Trophoblast cell (in vitro differentiated cells and primary cell): ENCODE results near the gene DLGAP4.

Experiments
- DNase-seq, 2 donors: peaks; one replicate each; pipeline ENCODE4 v3.0.0-alpha.2; 2016
- H2AFZ ChIP-seq: 2 replicates; pipeline ENCODE4 v1.6.1; 2013; ENCODE audit warnings: low read length, moderate library complexity, mild to moderate bottlenecking; ENCODE audit not compliant: insufficient read depth, poor library complexity
- H2AK5ac ChIP-seq: 2 replicates; pipeline ENCODE4 v1.6.1; 2013; ENCODE audit warnings: mild to moderate bottlenecking, low read length
- H2BK120ac ChIP-seq: 2 replicates; pipeline ENCODE4 v1.6.1; 2013; ENCODE audit warnings: low read length, mild to moderate bottlenecking, moderate library complexity; ENCODE audit not compliant: insufficient read depth, poor library complexity
- H2BK12ac ChIP-seq: 2 replicates; pipeline ENCODE4 v1.6.1; 2013; ENCODE audit warnings: mild to moderate bottlenecking, low read length, moderate library complexity
- H2BK5ac ChIP-seq: 2 replicates; pipeline ENCODE4 v1.6.1; 2013; ENCODE audit warnings: low read length, low read depth, moderate library complexity, mild to moderate bottlenecking; ENCODE audit not compliant: poor library complexity
- H3K14ac ChIP-seq: 2 replicates; pipeline ENCODE4 v1.6.1; 2013; ENCODE audit warnings: mild to moderate bottlenecking, low read length
- H3K18ac ChIP-seq: 2 replicates; pipeline ENCODE4 v1.6.1; 2013; ENCODE audit warnings: mild to moderate bottlenecking, low read length
- H3K23ac ChIP-seq: 2 replicates; pipeline ENCODE4 v1.6.1; 2013; ENCODE audit warnings: low read length
- H3K27ac ChIP-seq: 2 replicates; pipeline ENCODE4 v1.5.1; 2013; ENCODE audit warnings: low read depth, mild to moderate bottlenecking, inconsistent platforms, low read length, moderate library complexity
- H3K27me3 ChIP-seq: 2 replicates; pipeline ENCODE4 v1.6.1; 2013; ENCODE audit warnings: inconsistent platforms, mild to moderate bottlenecking, low read length, moderate library complexity; ENCODE audit not compliant: insufficient read depth
- H3K36me3 ChIP-seq, 2 experiments: 1 replicate in 1 of 2; 2 replicates in 1 of 2; pipeline ENCODE4 v1.6.1; 2013; ENCODE audit warnings: low read length in 2 of 2, mild to moderate bottlenecking in 2 of 2, moderate library complexity in 1 of 2; ENCODE audit not compliant: insufficient read depth in 2 of 2, control insufficient read depth in 1 of 2
- H3K4ac ChIP-seq: 2 replicates; pipeline ENCODE4 v1.6.1; 2013; ENCODE audit warnings: low read depth, mild to moderate bottlenecking, low read length, moderate library complexity
- H3K4me1 ChIP-seq, 2 experiments: 1 replicate in 1 of 2; 2 replicates in 1 of 2; pipeline ENCODE4 v1.6.1; 2013; ENCODE audit warnings: low read length in 2 of 2, mild to moderate bottlenecking in 2 of 2, moderate library complexity in 1 of 2; ENCODE audit not compliant: insufficient read depth in 2 of 2, control insufficient read depth in 1 of 2
- H3K4me2 ChIP-seq: 2 replicates; pipeline ENCODE4 v1.6.1; 2013; ENCODE audit warnings: inconsistent platforms, mild to moderate bottlenecking, low read length, moderate library complexity
- H3K4me3 ChIP-seq: 2 replicates; pipeline ENCODE4 v1.5.1; 2013; ENCODE audit warnings: mild to moderate bottlenecking, low read depth, low read length, inconsistent platforms
- H3K79me1 ChIP-seq: one replicate; pipeline ENCODE4 v1.6.1; 2013; ENCODE audit warnings: low read length
- H3K79me2 ChIP-seq: 2 replicates; pipeline ENCODE4 v1.6.1; 2013; ENCODE audit warnings: low read length, mild to moderate bottlenecking; ENCODE audit not compliant: control insufficient read depth, insufficient read depth, poor library complexity
- H3K9ac ChIP-seq: 2 replicates; pipeline ENCODE4 v1.6.1; 2013; ENCODE audit warnings: mild to moderate bottlenecking, low read length
- H3K9me3 ChIP-seq: 2 replicates; pipeline ENCODE4 v1.6.1; 2013; ENCODE audit warnings: low read depth, mild to moderate bottlenecking, control low read depth, inconsistent platforms, low read length; ENCODE audit not compliant: insufficient read depth
- H4K12ac ChIP-seq: 2 replicates; pipeline ENCODE4 v1.6.1; 2013; ENCODE audit warnings: low read depth, mild to moderate bottlenecking, low read length, moderate library complexity
- H4K8ac ChIP-seq: 2 replicates; pipeline ENCODE4 v1.6.1; 2013; ENCODE audit warnings: low read depth, mild to moderate bottlenecking, low read length, moderate library complexity
- H4K91ac ChIP-seq: one replicate; pipeline ENCODE4 v1.6.1; 2013; ENCODE audit warnings: low read depth, mild to moderate bottlenecking, low read length, moderate library complexity
- WGBS: extraction: QIAGEN DNeasy Blood & Tissue Kit; methylation state at CpG from one replicate; pipeline ENCODE4 v1.1.7; 2013; ENCODE audit warnings: missing lambda C conversion rate; ENCODE audit not compliant: insufficient read length, insufficient coverage; ENCODE audit errors: extremely low coverage; 5-methylcytosine and 5-hydroxymethylcytosine counted together

Gene DLGAP4

GRCh38 chr20:36392989-36393388 lies 86.8 kb downstream of the DLGAP4 start:
- H3K4me3 ChIP-seq: no peak overlapping the region
- no peak overlapping the region for H3K23ac ChIP-seq
- DNase-seq: no peak
- H2BK120ac ChIP-seq: no peak overlapping the region
- H3K36me3 ChIP-seq: no peaks in the 10 kb centered on the region
- H4K12ac ChIP-seq: no peak overlapping the region
- no peak overlapping the region for H2AFZ ChIP-seq
- no peak overlapping the region for H2BK12ac ChIP-seq
- no peaks in the 10 kb centered on the region for H3K79me1 ChIP-seq
- H3K9ac ChIP-seq: no peak overlapping the region
- no CpG with 5 or more reads among the region's 3 CpGs for WGBS
- H4K91ac ChIP-seq: no peak overlapping the region
- no peak overlapping the region for H3K27ac ChIP-seq
- H3K9me3 ChIP-seq: peaks cover 4% of the 10 kb centered on the region
- H4K8ac ChIP-seq: no peak overlapping the region
- H3K18ac ChIP-seq: no peak overlapping the region
- H2AK5ac ChIP-seq: no peak overlapping the region
- H3K79me2 ChIP-seq: no peaks in the 10 kb centered on the region
- peaks cover 0 to 4% of the 10 kb centered on the region in 2 experiments for H3K4me1 ChIP-seq
- H3K4ac ChIP-seq: no peak overlapping the region
- no peaks in the 10 kb centered on the region for H3K27me3 ChIP-seq
- no peak overlapping the region for H3K14ac ChIP-seq
- H2BK5ac ChIP-seq: no peak overlapping the region
- H3K4me2 ChIP-seq: no peak overlapping the region

- H2BK5ac ChIP-seq: no peak overlapping the region
- no peak overlapping the region for H2BK120ac ChIP-seq
- H2AK5ac ChIP-seq: no peak overlapping the region
- no peak overlapping the region for H4K8ac ChIP-seq
- H3K4me1 ChIP-seq: peaks cover 0 to 4% of the 10 kb centered on the region in 2 experiments
- no peak overlapping the region for H3K18ac ChIP-seq
- no peak overlapping the region for H2AFZ ChIP-seq
- no peak overlapping the region for H4K12ac ChIP-seq
- no peaks in the 10 kb centered on the region for H3K79me2 ChIP-seq
- H3K14ac ChIP-seq: no peak overlapping the region
- no peaks in the 10 kb centered on the region for H3K79me1 ChIP-seq
- no peak overlapping the region for H3K4me3 ChIP-seq
- H3K9me3 ChIP-seq: peaks cover 4% of the 10 kb centered on the region
- DNase-seq: no peak
- H3K23ac ChIP-seq: no peak overlapping the region
- no peak overlapping the region for H3K27ac ChIP-seq
- WGBS: no CpG with 5 or more reads among the region's 20 CpGs
- no peaks in the 10 kb centered on the region for H3K27me3 ChIP-seq
- H3K4ac ChIP-seq: no peak overlapping the region
- H3K9ac ChIP-seq: no peak overlapping the region
- H3K36me3 ChIP-seq: no peaks in the 10 kb centered on the region
- no peak overlapping the region for H2BK12ac ChIP-seq
- H4K91ac ChIP-seq: no peak overlapping the region
- H3K4me2 ChIP-seq: no peak overlapping the region
Measured at GRCh38 chr20:36394340-36394965, 88.3 kb downstream of the DLGAP4 start.

- Histone ChIP-seq H4K8ac (no peak overlapping the region), H3K14ac (no peak overlapping the region), H3K4ac (no peak overlapping the region), H3K27ac (no peak overlapping the region), H2AK5ac (no peak overlapping the region), H3K18ac (no peak overlapping the region), H3K4me1 (peaks cover 0 to 7% of the 10 kb centered on the region in 2 experiments), H2BK5ac (no peak overlapping the region), H3K79me1 (no peaks in the 10 kb centered on the region), H3K23ac (peak overlapping the region; percentile 10), H3K36me3 (no peaks in the 10 kb centered on the region), H4K12ac (no peak overlapping the region), H2AFZ (no peak overlapping the region), H3K4me2 (no peak overlapping the region), H3K79me2 (no peaks in the 10 kb centered on the region), H3K27me3 (no peaks in the 10 kb centered on the region), H2BK120ac (no peak overlapping the region), H3K9ac (no peak overlapping the region), H2BK12ac (no peak overlapping the region), H3K9me3 (peaks cover 4% of the 10 kb centered on the region), H4K91ac (no peak overlapping the region), H3K4me3 (peak overlapping the region; percentile 61)
- WGBS: 100% methylated on average over 1 of the region's 6 CpGs
- DNase-seq: no peak
Measured at GRCh38 chr20:36396340-36396739, 90.2 kb downstream of the DLGAP4 start.

GRCh38 chr20:36396847-36397630 lies 90.9 kb downstream of the DLGAP4 start:
- Histone ChIP-seq H3K36me3 (no peaks in the 10 kb centered on the region), H2BK12ac (no peak overlapping the region), H3K79me2 (no peaks in the 10 kb centered on the region), H4K8ac (no peak overlapping the region), H3K27me3 (no peaks in the 10 kb centered on the region), H4K91ac (no peak overlapping the region), H3K18ac (no peak overlapping the region), H2AK5ac (no peak overlapping the region), H2BK120ac (no peak overlapping the region), H3K27ac (no peak overlapping the region), H4K12ac (no peak overlapping the region), H3K4me2 (no peak overlapping the region), H2BK5ac (no peak overlapping the region), H3K23ac (no peak overlapping the region), H3K4ac (no peak overlapping the region), H3K79me1 (no peaks in the 10 kb centered on the region), H3K4me1 (peaks cover 0 to 5% of the 10 kb centered on the region in 2 experiments), H2AFZ (no peak overlapping the region), H3K9me3 (peaks cover 4% of the 10 kb centered on the region), H3K4me3 (no peak overlapping the region), H3K14ac (no peak overlapping the region), H3K9ac (no peak overlapping the region)
- DNase-seq: no peak
- no CpG with 5 or more reads among the region's 8 CpGs for WGBS
